Measurements from ENCODE around the gene GZMH. TPM values are rescaled to one million over a fixed set of nuclear protein-coding genes. Genes with fewer than 3 reads are reported as not detected.

Gene GZMH
- total RNA-seq, 1 experiment from 2014 or later: not detected

DNA sequence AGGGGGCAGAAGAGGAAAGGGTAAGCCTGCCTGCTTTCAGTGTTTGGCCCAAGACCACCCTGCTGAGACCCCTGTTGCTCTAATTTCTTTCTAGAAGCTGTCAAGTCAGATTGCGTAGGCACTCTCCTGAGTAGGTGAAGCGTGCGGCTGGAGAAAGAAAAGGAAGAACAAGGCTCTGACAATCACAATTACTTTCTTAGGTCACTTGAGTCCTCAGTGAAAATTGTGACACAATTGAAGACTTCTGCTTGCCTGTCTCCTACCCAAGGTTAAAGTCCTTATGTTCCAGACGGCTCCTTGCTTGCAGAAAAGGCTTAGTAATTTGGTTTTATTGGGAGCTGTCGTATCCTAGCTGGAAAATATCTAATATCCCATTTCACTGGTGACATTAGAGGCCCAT, 32.7 kb downstream of the GZMH start:
- Histone ChIP-seq H3K4me3 (ENCODE audit: low read length) (no peak overlapping the region), H3K36me3 (ENCODE audit: insufficient read depth, low read length) (no peaks in the 10 kb centered on the region), H3K27me3 (ENCODE audit: low read length) (no peaks in the 10 kb centered on the region), H2AFZ (ENCODE audit: low read length) (no peak overlapping the region), H3K9ac (ENCODE audit: low read length) (no peak overlapping the region), H4K20me1 (ENCODE audit: insufficient read depth, low read depth, low read length) (no peaks in the 10 kb centered on the region), H3K4me1 (ENCODE audit: low read length) (no peaks in the 10 kb centered on the region), H3K4me2 (ENCODE audit: low read depth, low read length, poor library complexity, severe bottlenecking) (no peak overlapping the region), H3K9me2 (replicated peaks; ENCODE audit: insufficient read depth, low read length) (no peaks in the 10 kb centered on the region), H3K9me3 (ENCODE audit: low read length) (no peaks in the 10 kb centered on the region), H3K79me2 (ENCODE audit: low read length) (no peaks in the 10 kb centered on the region), H3K27ac (ENCODE audit: low read length) (no peak overlapping the region)
- no peak for DNase-seq

DNA sequence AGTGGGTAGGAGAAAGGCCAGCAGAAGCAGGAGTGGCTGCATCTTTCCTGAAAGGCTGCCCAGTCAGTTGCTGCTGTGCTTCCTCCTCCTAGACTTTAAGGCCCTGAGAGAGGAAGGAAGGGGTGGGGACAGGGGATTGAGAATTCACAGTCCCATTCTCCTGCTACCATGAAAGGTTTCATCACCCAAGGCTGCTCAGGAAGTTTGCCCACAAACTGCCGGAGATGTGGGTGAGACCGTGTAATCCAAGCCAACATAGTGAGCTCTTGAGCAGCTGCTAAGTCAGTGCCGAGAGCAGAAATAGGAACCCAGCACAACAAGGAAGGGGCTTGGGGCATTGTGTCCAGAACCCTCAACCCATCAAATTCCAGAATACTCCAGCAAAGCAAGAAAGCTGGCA, 33.3 kb downstream of the GZMH start, which contains the start of gene CTSG:
Gene CTSG (minus strand): TSS at position 69 of the 400 bp plus-strand sequence. CDS start 27 bp downstream, at position 42.
- Histone ChIP-seq H3K4me1 (ENCODE audit: low read length) (no peaks in the 10 kb centered on the region), H3K79me2 (ENCODE audit: low read length) (no peaks in the 10 kb centered on the region), H3K4me3 (ENCODE audit: low read length) (no peak within 1 kb of the TSS), H4K20me1 (ENCODE audit: insufficient read depth, low read depth, low read length) (no peaks in the 10 kb centered on the region), H3K27me3 (ENCODE audit: low read length) (no peaks in the 10 kb centered on the region), H3K9me3 (ENCODE audit: low read length) (no peaks in the 10 kb centered on the region), H3K9me2 (replicated peaks; ENCODE audit: insufficient read depth, low read length) (no peaks in the 10 kb centered on the region), H3K27ac (ENCODE audit: low read length) (no peak within 1 kb of the TSS), H3K9ac (ENCODE audit: low read length) (no peak within 1 kb of the TSS), H3K36me3 (ENCODE audit: insufficient read depth, low read length) (no peaks in the 10 kb centered on the region), H2AFZ (ENCODE audit: low read length) (no peak within 1 kb of the TSS), H3K4me2 (ENCODE audit: low read depth, low read length, poor library complexity, severe bottlenecking) (no peak within 1 kb of the TSS)
- no peak for DNase-seq

DNA sequence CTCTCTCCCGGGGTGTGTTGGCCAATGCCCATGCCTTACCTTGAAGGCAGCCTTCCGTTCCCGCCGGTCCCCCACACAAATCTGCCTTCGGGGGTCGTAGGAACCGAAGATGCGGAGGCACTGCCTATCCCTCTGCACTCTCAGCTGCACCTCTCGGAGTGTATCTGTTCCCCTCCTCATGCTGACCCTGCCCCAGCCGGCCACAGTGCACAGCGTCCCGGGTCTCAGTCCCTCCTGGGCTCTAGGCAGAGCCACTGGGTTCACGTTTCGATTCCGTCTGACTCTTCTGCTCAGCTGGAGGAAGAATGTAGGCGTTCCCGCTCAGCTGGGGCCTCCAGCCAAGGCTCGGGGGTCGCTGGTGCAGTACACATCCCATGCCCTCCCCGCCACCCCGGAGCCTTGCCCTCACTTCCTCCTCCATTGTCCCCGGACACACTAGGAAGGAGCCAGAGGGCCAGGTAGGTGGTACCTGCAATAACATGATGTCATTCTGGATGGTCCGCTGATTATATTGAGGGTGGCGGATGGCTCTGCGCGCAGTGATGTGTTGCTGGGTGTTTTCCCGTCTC, 35.2 kb downstream of the GZMH start:
- no peaks in the 10 kb centered on the region for H3K27me3 ChIP-seq (ENCODE audit: low read length)
- H3K79me2 ChIP-seq (ENCODE audit: low read length): no peaks in the 10 kb centered on the region
- no peak overlapping the region for H3K27ac ChIP-seq (ENCODE audit: low read length)
- no peak overlapping the region for H3K9ac ChIP-seq (ENCODE audit: low read length)
- H3K4me1 ChIP-seq (ENCODE audit: low read length): no peaks in the 10 kb centered on the region
- no peaks in the 10 kb centered on the region for H3K36me3 ChIP-seq (ENCODE audit: insufficient read depth, low read length)
- H3K9me3 ChIP-seq (ENCODE audit: low read length): no peaks in the 10 kb centered on the region
- H4K20me1 ChIP-seq (ENCODE audit: insufficient read depth, low read depth, low read length): no peaks in the 10 kb centered on the region
- H2AFZ ChIP-seq (ENCODE audit: low read length): no peak overlapping the region
- H3K4me2 ChIP-seq (ENCODE audit: low read depth, low read length, poor library complexity, severe bottlenecking): no peak overlapping the region
- no peak overlapping the region for H3K4me3 ChIP-seq (ENCODE audit: low read length)
- H3K9me2 ChIP-seq (replicated peaks; ENCODE audit: insufficient read depth, low read length): no peaks in the 10 kb centered on the region
- DNase-seq: no peak

DNA sequence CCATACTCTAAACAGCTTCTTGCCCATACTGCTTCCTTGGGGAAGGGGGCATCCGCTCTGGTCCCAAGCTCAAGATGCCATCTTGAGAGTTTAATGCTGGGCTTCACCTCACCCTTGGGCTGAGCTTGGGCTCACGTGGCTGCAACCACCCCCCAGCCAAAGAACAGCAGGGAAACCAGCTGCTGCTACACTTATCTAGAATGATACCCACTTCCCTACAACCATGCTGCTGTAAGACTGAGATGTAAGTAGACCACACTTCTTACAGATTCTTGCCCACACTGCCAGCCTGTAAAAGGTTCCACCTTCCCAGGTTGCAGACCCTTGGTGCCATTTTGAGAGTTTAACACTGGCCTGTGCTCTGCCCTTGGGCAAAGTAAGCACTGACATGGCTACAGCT, 43.2 kb downstream of the GZMH start:
- no peaks in the 10 kb centered on the region for H4K20me1 ChIP-seq (ENCODE audit: insufficient read depth, low read depth, low read length)
- DNase-seq: no peak
- H2AFZ ChIP-seq (ENCODE audit: low read length): no peak overlapping the region
- no peak overlapping the region for H3K4me2 ChIP-seq (ENCODE audit: low read depth, low read length, poor library complexity, severe bottlenecking)
- no peaks in the 10 kb centered on the region for H3K36me3 ChIP-seq (ENCODE audit: insufficient read depth, low read length)
- H3K27ac ChIP-seq (ENCODE audit: low read length): no peak overlapping the region
- H3K9ac ChIP-seq (ENCODE audit: low read length): no peak overlapping the region
- H3K9me2 ChIP-seq (replicated peaks; ENCODE audit: insufficient read depth, low read length): no peaks in the 10 kb centered on the region
- no peaks in the 10 kb centered on the region for H3K79me2 ChIP-seq (ENCODE audit: low read length)
- H3K4me3 ChIP-seq (ENCODE audit: low read length): no peak overlapping the region
- no peaks in the 10 kb centered on the region; the same call in 1 of the 2 replicates for H3K27me3 ChIP-seq (ENCODE audit: low read length)
- peaks cover 13% of the 10 kb centered on the region for H3K9me3 ChIP-seq (ENCODE audit: low read length)
- H3K4me1 ChIP-seq (ENCODE audit: low read length): no peaks in the 10 kb centered on the region

DNA sequence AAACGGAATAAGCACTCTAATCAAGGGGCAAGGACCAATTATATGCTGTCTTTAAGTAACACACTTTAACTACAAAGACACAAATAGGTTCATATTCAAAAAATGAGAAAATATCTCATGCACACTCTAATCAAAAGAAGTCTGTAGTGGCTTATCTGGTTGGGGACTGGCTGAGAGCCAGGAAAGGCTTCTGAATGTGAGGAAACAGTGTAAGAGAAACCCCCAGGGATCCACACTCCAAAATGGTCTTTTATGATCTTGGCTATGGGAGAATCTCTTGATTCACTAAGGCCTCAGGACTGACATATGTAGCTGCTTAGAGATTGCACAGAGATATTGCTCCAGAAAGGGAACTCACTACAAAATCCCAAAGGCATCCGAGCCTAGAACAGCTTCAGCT, 43.7 kb downstream of the GZMH start:
- Histone ChIP-seq H3K27me3 (ENCODE audit: low read length) (no peaks in the 10 kb centered on the region; the same call in 1 of the 2 replicates), H3K9me3 (ENCODE audit: low read length) (peaks cover 13% of the 10 kb centered on the region), H3K4me1 (ENCODE audit: low read length) (no peaks in the 10 kb centered on the region), H4K20me1 (ENCODE audit: insufficient read depth, low read depth, low read length) (no peaks in the 10 kb centered on the region), H3K36me3 (ENCODE audit: insufficient read depth, low read length) (no peaks in the 10 kb centered on the region), H3K9me2 (replicated peaks; ENCODE audit: insufficient read depth, low read length) (no peaks in the 10 kb centered on the region), H3K9ac (ENCODE audit: low read length) (no peak overlapping the region), H2AFZ (ENCODE audit: low read length) (no peak overlapping the region), H3K79me2 (ENCODE audit: low read length) (no peaks in the 10 kb centered on the region), H3K4me3 (ENCODE audit: low read length) (no peak overlapping the region), H3K4me2 (ENCODE audit: low read depth, low read length, poor library complexity, severe bottlenecking) (no peak overlapping the region), H3K27ac (ENCODE audit: low read length) (no peak overlapping the region)
- no peak for DNase-seq

DNA sequence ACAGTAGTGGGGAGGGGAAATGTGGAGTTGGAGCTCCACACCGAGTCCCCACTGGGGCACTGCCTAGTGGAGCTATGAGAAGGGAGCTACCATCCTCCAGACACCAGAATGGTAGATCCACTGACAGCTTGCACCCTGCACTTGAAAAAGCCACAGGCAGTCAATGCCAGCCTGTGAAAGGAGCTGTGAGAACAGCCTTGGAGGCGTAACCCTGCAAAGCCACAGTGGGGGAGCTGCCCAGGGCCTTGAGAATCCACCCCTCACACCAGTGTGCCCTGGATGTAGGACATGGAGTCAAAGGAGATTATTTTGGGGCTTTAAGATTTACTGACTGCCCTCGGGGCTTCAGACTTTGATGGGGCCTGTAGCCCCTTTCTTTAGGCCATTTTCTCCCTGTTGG, 46.0 kb downstream of the GZMH start:
- Histone ChIP-seq H3K4me2 (ENCODE audit: low read depth, low read length, poor library complexity, severe bottlenecking) (no peak overlapping the region), H3K79me2 (ENCODE audit: low read length) (no peaks in the 10 kb centered on the region), H3K4me3 (ENCODE audit: low read length) (no peak overlapping the region), H3K9me3 (ENCODE audit: low read length) (peaks cover 13% of the 10 kb centered on the region), H4K20me1 (ENCODE audit: insufficient read depth, low read depth, low read length) (no peaks in the 10 kb centered on the region), H3K4me1 (ENCODE audit: low read length) (no peaks in the 10 kb centered on the region), H3K27me3 (ENCODE audit: low read length) (no peaks in the 10 kb centered on the region; the same call in 1 of the 2 replicates), H3K27ac (ENCODE audit: low read length) (no peak overlapping the region), H3K9ac (ENCODE audit: low read length) (no peak overlapping the region), H3K9me2 (replicated peaks; ENCODE audit: insufficient read depth, low read length) (no peaks in the 10 kb centered on the region), H3K36me3 (ENCODE audit: insufficient read depth, low read length) (no peaks in the 10 kb centered on the region), H2AFZ (ENCODE audit: low read length) (no peak overlapping the region)
- DNase-seq: no peak

DNA sequence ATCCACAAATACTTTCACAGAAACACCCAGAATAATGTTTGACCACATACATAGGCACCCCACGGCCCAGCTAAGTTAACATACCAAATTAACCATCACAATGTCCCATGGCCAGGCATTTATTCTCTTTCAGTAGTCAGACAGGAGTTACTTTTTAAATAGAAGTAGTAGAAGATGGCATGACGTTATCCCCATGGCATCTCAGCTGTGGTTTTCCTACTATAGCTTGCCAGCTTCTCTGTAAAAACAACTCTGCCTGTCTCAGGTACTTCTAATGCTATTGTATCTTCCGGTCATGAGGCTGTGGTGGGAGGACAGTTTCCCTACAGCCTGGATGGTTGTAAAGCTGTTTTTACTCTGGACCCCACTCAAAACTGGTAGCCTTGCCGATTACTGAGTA, 52.7 kb downstream of the GZMH start:
- no peaks in the 10 kb centered on the region for H3K9me2 ChIP-seq (replicated peaks; ENCODE audit: insufficient read depth, low read length)
- H3K36me3 ChIP-seq (ENCODE audit: insufficient read depth, low read length): no peaks in the 10 kb centered on the region
- H4K20me1 ChIP-seq (ENCODE audit: insufficient read depth, low read depth, low read length): no peaks in the 10 kb centered on the region
- H3K9me3 ChIP-seq (ENCODE audit: low read length): no peaks in the 10 kb centered on the region
- no peak overlapping the region for H3K4me3 ChIP-seq (ENCODE audit: low read length)
- no peak for DNase-seq
- no peak overlapping the region for H2AFZ ChIP-seq (ENCODE audit: low read length)
- H3K9ac ChIP-seq (ENCODE audit: low read length): no peak overlapping the region
- no peak overlapping the region for H3K4me2 ChIP-seq (ENCODE audit: low read depth, low read length, poor library complexity, severe bottlenecking)
- no peak overlapping the region for H3K27ac ChIP-seq (ENCODE audit: low read length)
- no peaks in the 10 kb centered on the region for H3K4me1 ChIP-seq (ENCODE audit: low read length)
- no peaks in the 10 kb centered on the region for H3K79me2 ChIP-seq (ENCODE audit: low read length)
- H3K27me3 ChIP-seq (ENCODE audit: low read length): no peaks in the 10 kb centered on the region
